Epithelial cell of proximal tubule (primary cell): ENCODE results near the gene ADAMTSL1. TPM values are rescaled to one million over a fixed set of nuclear protein-coding genes. Genes with fewer than 3 reads are reported as not detected.

Experiments used
- DNase-seq: peaks from one replicate; pipeline ENCODE4 v3.0.0-alpha.2; 2011; ENCODE audit warnings: low read depth
- H3K4me3 ChIP-seq: 2 replicates; pipeline ENCODE4 v1.5.1; 2011; ENCODE audit warnings: low read depth, mild to moderate bottlenecking, low read length
- total RNA-seq: library from RNA; depleted of rRNA; stranded (reverse); fragments of >200 nt; gene quantifications from 2 replicates; pipeline ENCODE4 v1.2.3, GENCODE V29; 2015
- TF ChIP-seq, protein P1 (sequence below): conservative IDR thresholded peaks from 2 replicates; pipeline ENCODE4 v1.5.1; 2012; ENCODE audit warnings: low read depth, mild to moderate bottlenecking, low read length

The ADAMTSL1 gene
- total RNA-seq, 1 donor from 2014 or later, result 2.8 TPM

GRCh38 chr9:18849890-18850677 is 376.1 kb downstream of the ADAMTSL1 start:
- DNase-seq, result no peak
- TF ChIP-seq, protein P1, sequence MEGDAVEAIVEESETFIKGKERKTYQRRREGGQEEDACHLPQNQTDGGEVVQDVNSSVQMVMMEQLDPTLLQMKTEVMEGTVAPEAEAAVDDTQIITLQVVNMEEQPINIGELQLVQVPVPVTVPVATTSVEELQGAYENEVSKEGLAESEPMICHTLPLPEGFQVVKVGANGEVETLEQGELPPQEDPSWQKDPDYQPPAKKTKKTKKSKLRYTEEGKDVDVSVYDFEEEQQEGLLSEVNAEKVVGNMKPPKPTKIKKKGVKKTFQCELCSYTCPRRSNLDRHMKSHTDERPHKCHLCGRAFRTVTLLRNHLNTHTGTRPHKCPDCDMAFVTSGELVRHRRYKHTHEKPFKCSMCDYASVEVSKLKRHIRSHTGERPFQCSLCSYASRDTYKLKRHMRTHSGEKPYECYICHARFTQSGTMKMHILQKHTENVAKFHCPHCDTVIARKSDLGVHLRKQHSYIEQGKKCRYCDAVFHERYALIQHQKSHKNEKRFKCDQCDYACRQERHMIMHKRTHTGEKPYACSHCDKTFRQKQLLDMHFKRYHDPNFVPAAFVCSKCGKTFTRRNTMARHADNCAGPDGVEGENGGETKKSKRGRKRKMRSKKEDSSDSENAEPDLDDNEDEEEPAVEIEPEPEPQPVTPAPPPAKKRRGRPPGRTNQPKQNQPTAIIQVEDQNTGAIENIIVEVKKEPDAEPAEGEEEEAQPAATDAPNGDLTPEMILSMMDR, result no peak
- H3K4me3 ChIP-seq, result no peak overlapping the region

DNA sequence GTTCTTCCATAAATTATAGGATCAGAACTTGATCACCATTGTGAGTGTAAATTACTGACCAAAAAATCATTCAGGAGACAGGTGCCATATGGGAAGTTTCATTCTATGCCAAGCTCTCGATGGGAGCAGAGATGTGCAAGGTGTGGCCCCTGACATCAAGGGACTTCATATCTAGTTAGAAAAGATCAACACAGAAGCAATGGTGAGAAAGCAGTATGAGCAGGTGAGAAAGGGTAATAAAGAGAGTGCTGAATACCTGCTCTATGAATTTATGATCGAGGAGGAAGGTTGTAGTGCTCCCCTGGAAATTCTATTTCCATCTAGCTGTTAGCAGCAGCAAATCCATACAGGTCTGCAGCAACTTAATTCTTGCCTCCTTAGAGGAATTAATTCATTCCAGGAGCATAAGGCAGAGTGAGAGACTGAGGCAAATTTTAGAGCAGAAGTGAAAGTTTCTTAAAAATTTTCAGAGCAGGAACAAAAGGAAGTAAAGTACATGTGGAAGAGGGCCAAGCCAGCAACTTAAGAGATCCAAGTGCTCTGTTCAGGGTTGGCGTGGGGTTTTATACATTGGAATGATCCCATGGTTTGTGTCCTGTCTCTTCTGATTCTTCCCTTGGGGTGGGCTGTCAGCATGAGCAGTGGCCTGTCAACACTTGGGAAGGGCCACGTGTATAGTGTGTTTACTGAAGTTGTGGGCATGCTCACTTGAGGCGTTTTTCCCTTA is 377.3 kb downstream of the ADAMTSL1 start:
- no peak for DNase-seq
- H3K4me3 ChIP-seq, result no peak overlapping the region
- TF ChIP-seq, protein P1, result no peak

DNA sequence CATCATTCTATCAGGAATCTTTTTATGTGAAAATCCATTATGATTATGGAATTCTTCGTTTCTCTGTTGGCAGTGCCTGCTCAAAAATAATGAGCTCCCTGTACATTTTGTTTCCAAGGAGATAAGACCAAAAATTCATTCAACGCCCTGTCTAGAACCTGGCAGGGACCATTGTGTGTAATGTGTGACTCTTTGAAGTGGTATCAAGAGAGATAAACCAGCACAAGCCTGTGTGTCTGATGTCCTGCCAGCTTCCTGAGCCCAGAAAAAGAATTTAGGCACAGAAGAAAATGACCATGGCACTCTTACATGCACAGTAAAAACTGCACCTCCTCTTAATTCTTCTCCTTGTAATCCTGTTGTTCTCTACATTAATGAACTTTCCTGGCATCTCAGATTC is 381.7 kb downstream of the ADAMTSL1 start:
- TF ChIP-seq, protein P1, result no peak
- H3K4me3 ChIP-seq, result no peak overlapping the region

DNA sequence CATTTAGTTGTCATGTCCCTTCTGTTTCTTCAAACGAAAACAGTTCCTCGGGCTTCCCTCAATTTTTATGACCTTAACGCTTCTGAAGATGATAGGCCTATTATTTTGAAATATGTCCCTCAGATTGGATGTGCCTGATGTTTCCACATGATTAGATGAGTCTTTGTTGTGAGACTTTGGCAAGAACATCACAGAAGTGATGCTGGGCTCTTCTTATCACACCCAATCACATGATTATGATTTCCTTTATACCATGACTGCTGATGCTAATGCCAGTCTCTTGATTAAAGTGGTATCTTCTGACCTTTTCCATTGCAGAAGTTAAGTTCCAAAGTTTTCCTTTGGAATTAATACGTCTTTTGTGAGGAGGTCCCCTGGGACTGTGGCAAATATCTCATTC is 383.4 kb downstream of the ADAMTSL1 start:
- TF ChIP-seq, protein P1, result no peak
- H3K4me3 ChIP-seq, result no peak overlapping the region
- DNase-seq, result no peak

More for the DNA sequence above, 381.7 kb downstream of the ADAMTSL1 start:
- DNase-seq, result no peak

DNA sequence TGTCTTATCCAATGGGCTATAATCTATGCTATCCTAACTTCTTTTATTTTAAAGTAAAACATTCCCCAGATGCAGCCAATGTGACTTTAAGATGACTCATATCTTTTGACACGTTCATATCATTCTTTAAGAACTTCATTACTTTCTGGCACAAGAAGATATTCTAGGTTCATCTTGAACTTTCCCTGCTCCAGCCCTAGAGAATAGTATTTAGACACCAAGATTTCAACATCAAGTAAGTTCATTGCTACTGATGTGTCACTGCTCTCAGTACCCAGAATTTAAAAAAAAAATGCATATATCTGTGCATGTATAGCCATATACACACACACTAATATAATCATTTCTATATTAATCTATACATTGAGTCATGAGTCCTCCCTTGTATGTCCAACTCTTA is 383.8 kb downstream of the ADAMTSL1 start:
- H3K4me3 ChIP-seq, result no peak overlapping the region
- TF ChIP-seq, protein P1, result no peak
- DNase-seq, result peak; percentile 7

- no peak overlapping the region for H3K4me3 ChIP-seq
- DNase-seq, result no peak
- TF ChIP-seq, protein P1, result no peak
Observed at GRCh38 chr9:18861609-18862544, 387.9 kb downstream of the ADAMTSL1 start.
